Midbrain (tissue), 1 donor: Measurements from ENCODE around the gene DENND11.

Source experiments
- DNase-seq: peaks from one replicate; lab custom pipeline; 2025; lab: John Stamatoyannopoulos, UW

The DENND11 gene

DNA sequence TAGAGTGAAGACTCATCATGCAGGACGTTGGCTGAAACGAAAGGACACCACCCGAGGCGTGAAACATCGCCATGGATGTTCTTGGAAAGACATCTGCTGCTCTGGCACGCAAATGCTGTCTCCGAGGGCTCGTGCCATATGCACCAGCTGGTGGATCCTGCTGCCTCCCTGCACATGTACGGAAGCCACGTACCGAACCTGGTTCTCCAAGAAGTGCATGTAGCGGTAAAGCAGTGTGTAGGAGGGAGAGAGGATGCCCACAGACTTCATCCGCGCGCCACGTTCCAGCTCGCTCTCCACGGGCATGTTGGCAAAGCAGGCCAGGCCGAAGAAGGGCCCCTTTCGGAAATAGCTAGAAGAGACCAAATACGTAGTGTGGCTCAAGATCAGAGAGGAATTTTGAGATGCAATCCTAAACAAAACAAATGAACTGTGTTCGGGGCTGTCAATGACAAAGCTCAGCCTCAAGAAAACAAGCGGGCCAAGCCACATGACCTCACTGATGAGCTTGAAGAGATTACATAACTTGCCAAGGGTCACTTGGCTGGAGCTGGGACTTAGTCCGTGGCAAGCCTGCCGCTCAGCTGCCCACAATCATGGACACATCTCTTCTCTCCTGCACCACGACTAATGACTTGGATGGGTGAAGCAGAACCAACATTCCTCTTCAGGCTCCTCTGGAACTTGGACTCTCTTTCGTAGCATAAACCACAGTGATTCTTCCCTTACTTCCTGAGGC, 16.5 kb downstream of the DENND11 start:
- DNase-seq: peak; percentile 55

GRCh38 chr7:141679014-141679413, 23.0 kb downstream of the DENND11 start:
- DNase-seq: no peak

DNA sequence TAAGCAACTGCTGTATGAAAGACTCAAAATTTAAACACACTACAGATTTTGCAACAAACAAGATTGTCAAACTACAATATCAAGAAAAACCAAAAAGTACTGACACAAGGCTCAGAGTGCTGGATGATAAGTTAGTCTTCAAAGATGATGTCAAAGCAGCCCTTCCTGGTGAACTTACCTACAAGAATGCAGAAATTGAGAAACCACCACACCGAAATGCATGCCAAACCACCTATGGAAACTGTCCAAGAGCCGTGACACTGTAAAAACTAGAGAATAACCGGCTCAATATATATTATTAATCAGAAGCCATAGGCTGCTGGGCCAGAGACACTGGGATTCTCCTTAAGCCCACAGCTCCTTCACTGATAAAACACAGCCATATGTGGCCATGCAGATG, 25.3 kb downstream of the DENND11 start:
- no peak for DNase-seq

GRCh38 chr7:141675436-141676215, 26.3 kb downstream of the DENND11 start:
- DNase-seq: no peak

DNA sequence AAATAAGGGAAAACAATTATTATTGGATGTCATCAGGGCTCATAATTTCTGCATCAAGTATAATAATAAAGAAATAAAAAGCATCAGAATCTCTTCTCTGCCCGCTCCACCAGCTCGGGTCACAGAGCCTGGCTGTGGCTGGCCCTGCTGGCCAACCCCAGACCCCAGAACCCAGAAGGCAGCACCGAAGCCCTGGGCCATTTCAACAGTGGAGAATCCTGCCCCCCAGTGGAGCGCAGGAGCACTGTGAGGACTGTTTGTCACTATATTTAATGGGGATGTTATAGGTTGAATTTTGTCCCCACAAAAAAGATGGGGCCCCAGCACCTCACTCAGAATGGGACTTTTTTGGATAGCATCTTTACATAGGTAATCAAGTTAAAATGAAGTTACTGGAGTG, 27.3 kb downstream of the DENND11 start:
- peak; percentile 23 for DNase-seq

GRCh38 chr7:141674171-141674671, 27.7 kb downstream of the DENND11 start:
- DNase-seq: no peak

DNA sequence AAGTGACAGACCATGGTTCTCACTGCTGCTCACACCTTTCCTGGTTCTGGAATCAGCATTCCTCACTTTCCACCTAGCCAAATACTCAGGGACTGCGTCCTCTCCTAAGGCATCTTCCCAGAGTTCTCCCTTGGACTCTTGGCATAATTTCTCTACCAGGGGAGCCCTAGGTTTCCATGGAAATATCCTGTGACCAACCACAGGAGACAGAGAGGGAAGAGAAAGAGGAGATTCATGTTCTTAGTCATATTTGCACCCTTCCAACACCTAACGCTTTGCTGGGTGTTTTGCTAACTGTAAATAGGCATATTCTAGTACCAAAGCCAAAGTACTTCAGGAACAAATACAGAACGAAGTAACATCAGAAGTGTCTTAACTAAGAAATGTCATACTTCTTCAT, 28.6 kb downstream of the DENND11 start:
- no peak for DNase-seq

GRCh38 chr7:141671705-141672496, 30.1 kb downstream of the DENND11 start:
- no peak for DNase-seq

DNA sequence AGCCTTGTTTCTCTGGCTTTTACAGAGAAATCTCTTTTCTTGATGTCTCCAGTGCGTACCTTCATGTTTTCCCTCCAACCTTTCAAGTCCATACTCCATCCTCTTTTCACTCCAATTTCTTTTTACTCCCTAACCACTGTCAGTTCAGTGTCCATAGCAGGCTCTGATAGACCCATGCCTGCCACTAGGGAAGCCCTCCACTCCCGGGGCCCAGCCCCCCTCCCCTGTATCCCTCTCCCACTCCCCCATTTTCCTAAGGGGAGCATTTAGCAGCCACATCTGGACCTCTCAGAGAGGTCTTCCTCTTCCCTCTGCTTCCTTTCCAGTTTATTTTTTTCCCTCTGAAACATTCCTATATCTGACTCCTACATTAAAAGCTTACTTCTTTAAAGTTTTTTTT, 33.1 kb downstream of the DENND11 start:
- no peak for DNase-seq

GRCh38 chr7:141666071-141666470, 35.9 kb downstream of the DENND11 start:
- no peak for DNase-seq

GRCh38 chr7:141665208-141666035, 36.5 kb downstream of the DENND11 start:
- DNase-seq: no peak

DNA sequence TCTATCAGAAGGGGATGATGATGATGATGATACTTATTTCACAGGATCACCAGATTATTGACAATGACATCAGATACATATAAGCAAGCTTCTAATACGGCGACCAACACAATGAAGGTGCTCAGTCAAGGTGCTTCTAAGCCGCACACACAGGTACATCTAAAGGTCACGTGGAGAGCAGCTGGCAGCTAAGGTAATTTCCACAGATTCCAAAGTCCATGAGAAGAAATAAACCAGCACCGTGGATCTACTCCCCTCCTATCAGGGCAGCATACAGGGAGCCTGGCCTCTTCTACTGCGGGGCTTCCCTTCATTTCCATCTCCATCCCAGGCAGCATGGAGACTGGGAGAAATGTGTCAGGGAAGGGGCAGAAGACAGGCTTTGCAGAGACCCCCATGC, 37.5 kb downstream of the DENND11 start:
- DNase-seq: no peak

DNA sequence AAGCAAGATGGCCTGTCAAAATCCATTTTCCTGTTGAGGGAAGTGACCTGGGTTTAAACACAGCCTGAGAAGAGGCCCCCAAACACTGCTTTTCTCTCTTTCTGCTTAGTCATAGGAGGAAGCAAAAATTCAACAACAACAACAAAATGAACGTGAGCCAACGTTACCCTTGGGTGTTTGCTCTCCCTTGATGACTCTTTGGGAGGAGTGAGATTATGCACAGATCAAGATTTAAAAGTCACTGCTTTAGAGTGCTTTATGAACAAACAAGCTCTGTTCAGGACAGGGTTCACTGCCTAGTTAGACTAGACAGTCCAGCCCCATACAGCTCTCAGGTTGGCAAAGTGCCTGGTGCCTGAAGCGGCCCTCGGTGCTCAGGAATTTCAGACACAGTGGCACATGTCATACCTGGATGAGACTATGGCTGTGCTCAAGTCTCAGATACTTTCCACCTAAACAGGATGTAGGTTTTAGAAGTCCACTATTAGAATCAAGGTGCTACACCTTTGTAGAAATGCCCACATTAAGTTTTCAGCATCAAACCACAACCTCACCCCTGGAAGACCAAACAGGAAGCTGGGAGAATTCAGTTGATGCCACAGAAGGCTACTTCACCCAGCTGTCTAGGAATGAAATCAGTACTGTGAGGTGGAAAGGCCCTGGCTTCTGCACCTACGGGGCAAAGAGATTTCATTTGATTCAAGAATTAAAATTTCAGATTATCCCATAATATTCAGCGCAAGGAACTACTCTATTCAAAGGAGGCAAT, 38.7 kb downstream of the DENND11 start:
- DNase-seq: no peak

DNA sequence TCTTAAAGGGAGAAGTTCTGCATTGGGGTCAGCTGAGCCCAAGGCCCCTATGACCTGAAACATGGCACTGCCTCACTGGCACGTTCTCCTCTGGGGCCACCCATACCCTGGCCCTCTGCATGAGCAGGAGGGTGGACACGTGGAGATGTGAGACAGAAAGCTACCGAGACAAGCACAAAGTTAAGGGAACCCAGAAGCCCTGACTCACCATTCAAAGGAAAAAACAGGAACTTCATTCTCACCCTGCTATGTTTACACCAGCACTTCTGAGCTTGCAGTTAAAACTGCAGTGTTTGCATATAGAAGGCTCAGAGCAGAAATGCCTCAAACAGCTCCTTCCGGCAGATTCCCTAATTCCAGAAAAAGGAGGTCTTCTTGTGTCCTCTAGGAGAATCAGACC, 41.7 kb downstream of the DENND11 start:
- DNase-seq: peak; percentile 44

DNA sequence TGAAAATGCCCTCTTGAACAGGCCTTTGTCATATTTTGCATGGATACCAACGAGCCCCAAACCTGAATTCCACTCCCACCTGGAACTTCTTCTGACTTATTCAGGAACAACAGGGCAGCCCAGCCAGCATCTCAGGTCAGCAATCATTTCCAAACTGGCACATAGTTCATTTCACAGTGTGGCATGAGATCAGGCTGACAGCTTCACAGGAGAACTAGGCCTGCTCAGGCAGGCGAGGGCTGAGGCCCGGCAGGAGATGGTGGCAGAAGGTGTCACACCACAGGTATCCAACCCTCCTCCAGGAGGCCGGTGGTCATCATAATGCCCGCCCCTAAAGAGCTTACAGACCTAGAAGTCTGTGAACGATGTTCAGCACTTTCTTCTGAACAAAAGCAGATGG, 42.5 kb downstream of the DENND11 start:
- DNase-seq: no peak

DNA sequence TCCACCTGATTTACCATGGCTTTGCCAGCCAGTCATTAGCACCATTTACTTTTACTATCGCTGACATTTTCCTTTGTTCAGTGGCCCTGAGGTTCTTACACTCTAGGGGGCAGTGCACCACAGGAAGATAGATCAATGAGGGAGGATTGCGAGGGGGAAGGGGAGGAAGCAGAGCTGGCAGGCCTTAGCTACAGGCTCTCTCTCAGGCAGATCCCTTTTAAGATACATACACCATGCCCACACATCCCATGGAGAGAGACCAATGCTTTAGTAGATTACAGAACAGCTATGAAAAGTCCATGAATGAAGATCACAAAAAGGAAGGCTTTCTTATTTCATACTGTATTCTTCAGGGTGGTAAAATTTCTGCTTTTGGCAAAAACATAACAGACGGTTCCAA, 47.4 kb downstream of the DENND11 start:
- DNase-seq: peak; percentile 80

DNA sequence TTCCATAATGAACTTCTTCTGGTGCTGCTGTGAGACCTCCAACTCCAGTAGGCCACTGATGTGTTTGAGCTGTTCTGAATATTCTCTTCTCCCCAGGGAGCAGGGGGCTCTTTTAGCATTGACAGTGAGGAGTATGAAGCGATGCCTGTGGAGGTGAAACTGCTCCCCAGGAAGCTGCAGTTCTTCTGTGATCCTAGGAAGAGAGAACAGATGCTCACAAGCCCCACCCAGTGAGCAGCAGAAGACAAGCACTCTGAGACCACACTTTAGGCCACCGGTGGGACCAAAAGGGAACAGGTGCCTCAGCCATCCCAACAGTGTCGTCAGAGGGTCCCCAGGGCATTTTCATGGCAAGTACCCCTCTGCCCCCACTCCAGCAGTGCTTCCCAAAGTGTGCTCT, 49.3 kb downstream of the DENND11 start:
- DNase-seq: no peak
